Measurements from ENCODE around the gene CSAG2.

CSAG2 gene

DNA sequence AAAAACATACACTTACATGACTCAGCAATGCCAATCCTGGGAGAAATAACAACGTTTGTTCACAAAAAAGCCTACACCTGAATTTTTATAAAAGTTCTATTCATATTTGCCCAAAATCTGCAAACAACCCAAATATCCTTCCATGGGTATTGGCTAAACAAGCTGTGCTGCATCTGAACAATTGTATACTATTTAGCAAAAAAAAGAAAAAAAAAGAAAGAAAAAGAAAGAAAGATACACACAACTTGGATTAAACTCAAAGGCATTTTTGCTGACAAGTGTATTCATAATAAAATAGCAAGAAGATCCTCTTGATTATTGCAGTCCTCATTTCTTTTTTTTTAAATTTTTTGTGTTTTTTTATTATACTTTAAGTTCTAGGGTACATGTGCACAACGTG is 34.9 kb downstream of the CSAG2 start:
- no peaks in the 10 kb centered on the region for H3K79me2 ChIP-seq (ENCODE audit: low read length)
- no peak overlapping the region for H2AFZ ChIP-seq (ENCODE audit: low read depth, low read length)
- H3K4me1 ChIP-seq (ENCODE audit: low read length), result no peaks in the 10 kb centered on the region
- no peak overlapping the region for H3K9ac ChIP-seq (ENCODE audit: low read length)
- no peaks in the 10 kb centered on the region for H3K36me3 ChIP-seq (replicated peaks; ENCODE audit: low read depth, low read length)
- no peak overlapping the region for H3K4me2 ChIP-seq (ENCODE audit: low read length)
- TF ChIP-seq EZH2phosphoT487 (IDR thresholded peaks at IDR 0.05; ENCODE audit: low read depth), result no peak
- TF ChIP-seq, protein P1, sequence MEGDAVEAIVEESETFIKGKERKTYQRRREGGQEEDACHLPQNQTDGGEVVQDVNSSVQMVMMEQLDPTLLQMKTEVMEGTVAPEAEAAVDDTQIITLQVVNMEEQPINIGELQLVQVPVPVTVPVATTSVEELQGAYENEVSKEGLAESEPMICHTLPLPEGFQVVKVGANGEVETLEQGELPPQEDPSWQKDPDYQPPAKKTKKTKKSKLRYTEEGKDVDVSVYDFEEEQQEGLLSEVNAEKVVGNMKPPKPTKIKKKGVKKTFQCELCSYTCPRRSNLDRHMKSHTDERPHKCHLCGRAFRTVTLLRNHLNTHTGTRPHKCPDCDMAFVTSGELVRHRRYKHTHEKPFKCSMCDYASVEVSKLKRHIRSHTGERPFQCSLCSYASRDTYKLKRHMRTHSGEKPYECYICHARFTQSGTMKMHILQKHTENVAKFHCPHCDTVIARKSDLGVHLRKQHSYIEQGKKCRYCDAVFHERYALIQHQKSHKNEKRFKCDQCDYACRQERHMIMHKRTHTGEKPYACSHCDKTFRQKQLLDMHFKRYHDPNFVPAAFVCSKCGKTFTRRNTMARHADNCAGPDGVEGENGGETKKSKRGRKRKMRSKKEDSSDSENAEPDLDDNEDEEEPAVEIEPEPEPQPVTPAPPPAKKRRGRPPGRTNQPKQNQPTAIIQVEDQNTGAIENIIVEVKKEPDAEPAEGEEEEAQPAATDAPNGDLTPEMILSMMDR (IDR thresholded peaks at IDR 0.05; ENCODE audit: low read depth, low read length), result no peak
- no peaks in the 10 kb centered on the region for H4K20me1 ChIP-seq (ENCODE audit: insufficient read depth, low read length)
- no peaks in the 10 kb centered on the region for H3K27me3 ChIP-seq (ENCODE audit: low read depth, low read length)
- H3K9me3 ChIP-seq (ENCODE audit: insufficient read depth, low read length), result no peaks in the 10 kb centered on the region
- H3K27ac ChIP-seq (ENCODE audit: low read length), result no peak overlapping the region
- no peak overlapping the region for H3K4me3 ChIP-seq (ENCODE audit: low read length)

DNA sequence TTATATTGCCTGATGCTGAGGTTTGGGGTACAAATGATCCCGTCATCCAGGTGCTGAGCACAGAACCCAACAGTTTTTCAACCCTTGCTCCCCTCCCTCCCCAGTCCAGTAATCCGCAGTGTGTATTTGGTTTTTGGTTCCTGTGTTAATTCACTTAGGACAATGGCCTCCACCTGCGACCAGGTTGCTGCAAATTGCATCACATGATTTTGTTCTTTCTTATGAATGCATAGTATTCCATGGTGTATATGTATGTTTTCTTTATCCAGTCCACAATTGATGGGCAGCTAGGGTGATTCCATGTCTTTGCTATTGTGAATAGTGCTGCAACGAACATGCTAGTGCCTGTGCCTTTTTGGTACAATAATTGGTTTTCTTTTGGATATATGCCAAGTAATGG is 46.0 kb downstream of the CSAG2 start:
- Histone ChIP-seq H3K4me3 (ENCODE audit: low read length) (no peak overlapping the region), H3K9ac (ENCODE audit: low read length) (no peak overlapping the region), H3K27me3 (ENCODE audit: low read depth, low read length) (no peaks in the 10 kb centered on the region), H3K4me2 (ENCODE audit: low read length) (no peak overlapping the region), H2AFZ (ENCODE audit: low read depth, low read length) (no peak overlapping the region), H4K20me1 (ENCODE audit: insufficient read depth, low read length) (no peaks in the 10 kb centered on the region), H3K79me2 (ENCODE audit: low read length) (no peaks in the 10 kb centered on the region), H3K36me3 (replicated peaks; ENCODE audit: low read depth, low read length) (no peaks in the 10 kb centered on the region), H3K9me3 (ENCODE audit: insufficient read depth, low read length) (no peaks in the 10 kb centered on the region), H3K27ac (ENCODE audit: low read length) (no peak overlapping the region), H3K4me1 (ENCODE audit: low read length) (peaks cover 6% of the 10 kb centered on the region; the same call in 1 of the 2 replicates)
- TF ChIP-seq, protein P1 (IDR thresholded peaks at IDR 0.05; ENCODE audit: low read depth, low read length), result no peak
- TF ChIP-seq EZH2phosphoT487 (IDR thresholded peaks at IDR 0.05; ENCODE audit: low read depth), result no peak

DNA sequence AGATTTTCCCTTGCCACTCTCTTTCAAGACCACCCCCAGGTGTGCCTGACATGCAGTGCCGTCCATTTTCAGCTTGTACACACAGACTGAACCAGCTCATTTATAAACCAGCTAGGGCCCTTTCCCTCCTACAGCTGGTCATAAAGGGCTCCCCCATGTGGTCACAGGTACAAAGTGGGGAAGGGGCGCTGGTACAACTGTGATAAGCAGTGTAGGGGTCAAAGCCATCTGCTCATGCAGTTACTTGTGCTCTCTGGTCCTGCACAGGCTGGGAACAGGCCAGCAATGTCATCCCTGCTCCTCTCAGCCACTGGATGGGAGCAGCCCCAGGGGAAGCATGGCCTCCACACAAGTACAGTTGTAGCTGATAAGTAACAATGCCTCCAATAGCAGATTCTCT is 50.8 kb downstream of the CSAG2 start:
- Histone ChIP-seq H3K9ac (ENCODE audit: low read length) (no peak overlapping the region), H3K27ac (ENCODE audit: low read length) (no peak overlapping the region), H3K4me3 (ENCODE audit: low read length) (no peak overlapping the region), H3K27me3 (ENCODE audit: low read depth, low read length) (no peaks in the 10 kb centered on the region), H3K9me3 (ENCODE audit: insufficient read depth, low read length) (no peaks in the 10 kb centered on the region), H3K36me3 (replicated peaks; ENCODE audit: low read depth, low read length) (no peaks in the 10 kb centered on the region), H2AFZ (ENCODE audit: low read depth, low read length) (no peak overlapping the region), H3K4me1 (ENCODE audit: low read length) (no peaks in the 10 kb centered on the region; the same call in 1 of the 2 replicates), H3K79me2 (ENCODE audit: low read length) (no peaks in the 10 kb centered on the region), H4K20me1 (ENCODE audit: insufficient read depth, low read length) (no peaks in the 10 kb centered on the region), H3K4me2 (ENCODE audit: low read length) (no peak overlapping the region)
- TF ChIP-seq EZH2phosphoT487 (IDR thresholded peaks at IDR 0.05; ENCODE audit: low read depth), result no peak
- TF ChIP-seq, protein P1 (IDR thresholded peaks at IDR 0.05; ENCODE audit: low read depth, low read length), result peak; percentile 22; the same call in 1 of the 2 replicates
